Pancreas (tissue), 10 donors: ENCODE results near the gene GNL2. TPM values are rescaled to one million over a fixed set of nuclear protein-coding genes. Genes with fewer than 3 reads are reported as not detected.

ENCODE experiments used
- ATAC-seq, 4 donors: fragments of 200-7000 bp; cut with Tn5 transposase; one replicate each; pipeline versions ENCODE4 v1.8.0 to v1.9.1; 2020; ENCODE audit warnings: mild to moderate bottlenecking in 4 of 4, moderate library complexity in 4 of 4
- DNase-seq, 6 donors: peaks; one replicate each; pipeline ENCODE4 v3.0.0-alpha.2; 2020
- FAIRE-seq: peaks from 2 replicates; lab custom pipeline; 2012; peaks lifted over from hg19 to GRCh38; lab: Jason Lieb, UNC
- H3K27ac ChIP-seq, 4 donors: fragments of 200-600 bp; sonication (generic); 1 replicate in 3 of 4; 2 replicates in 1 of 4; pipeline versions ENCODE4 v1.5.0 to v1.8.0; 2020
- H3K27me3 ChIP-seq, 4 donors: fragments of 200-600 bp; one replicate each; pipeline ENCODE4 v1.8.0; 2021
- H3K36me3 ChIP-seq, 3 donors: fragments of 200-600 bp; sonication (generic) in 1 of 3; one replicate each; pipeline versions ENCODE4 v1.5.0 to v1.8.0; 2020 to 2021
- H3K4me1 ChIP-seq, 3 donors: fragments of 200-600 bp; one replicate each; pipeline ENCODE4 v1.8.0; 2021
- H3K4me3 ChIP-seq, 4 donors: fragments of 200-600 bp; sonication (generic) in 2 of 4; one replicate each; pipeline versions ENCODE4 v1.5.0 to v1.8.0; 2020 to 2021
- H3K9me3 ChIP-seq, 4 donors: fragments of 200-600 bp; one replicate each; pipeline ENCODE4 v1.8.0; 2021
- CTCF ChIP-seq, 4 donors: fragments of 200-600 bp; sonication (generic) in 3 of 4; IDR thresholded peaks; one replicate each; pipeline versions ENCODE4 v1.5.0 to v1.8.0; 2021; ENCODE audit warnings: antibody characterized with exemption in 4 of 4
- WGBS, 2 donors: extraction: QIAGEN DNeasy Blood & Tissue Kit; methylation state at CpG; one replicate each; pipeline ENCODE4 v1.1.7; 2013; 5-methylcytosine and 5-hydroxymethylcytosine counted together
- intact Hi-C, 3 donors: fragments of 100-400 bp; cut with DNase I; formaldehyde crosslinking; loops; one replicate each; pipeline versions ENCODE4 v1.11.1 to v1.14.2; 2022
- polyA plus RNA-seq, 2 donors: library from polyadenylated mRNA; stranded (reverse); fragments of 200-250 nt; gene quantifications; one replicate each; pipeline ENCODE4 v1.2.3, GENCODE V29; 2013
- total RNA-seq, 6 donors: library from RNA; stranded (reverse); fragmentation: NEBNext Ultra II Directional in 4 of 6; extraction: Animal tissue kit (Norgen Biotek cat#: 25700) in 4 of 6; gene quantifications; one replicate each; pipeline versions ENCODE4 v1.2.1 to v1.2.4, GENCODE V29; 2021 to 2023
- donor health status: healthy with polysubstance abuse.
- donor health status: DM: no; HTN: no; CAD: no; lungs with moderate emphysema.
- donor health status: DM: no; HTN: no; CAD: no.
- donor health status: control.
- donor health status: control.
- donor health status: Bipolar disorder and iron deficiency.
- donor health status: DM: yes; HTN: yes; CAD: no.
- donor health status: DM: no; HTN: no; CAD: no.
- donor health status: DM: no; HTN: no; CAD: no.
- donor health status: DM: yes; HTN: yes; CAD: no.

The GNL2 gene
- total and polyA plus RNA-seq, 8 donors = 9.8 to 69.1 (median 18.2) TPM

GRCh38 chr1:37621326-37621870 lies 25.7 kb upstream of the GNL2 start:
- FAIRE-seq (no peak), ATAC-seq (no peak), DNase-seq (no peak)
- Histone ChIP-seq H3K27me3 (no peaks in the 10 kb centered on the region), H3K27ac (no peak overlapping the region), H3K4me1 (no peaks in the 10 kb centered on the region), H3K36me3 (no peaks in the 10 kb centered on the region), H3K9me3 (no peaks in the 10 kb centered on the region), H3K4me3 (no peak overlapping the region)
- TF ChIP-seq CTCF (IDR thresholded peaks at IDR 0.05) = no peak
- intact Hi-C loops = no loop called here
- WGBS, 2 donors = 36 to 44% methylated on average over 10 of the region's 10 CpGs

DNA sequence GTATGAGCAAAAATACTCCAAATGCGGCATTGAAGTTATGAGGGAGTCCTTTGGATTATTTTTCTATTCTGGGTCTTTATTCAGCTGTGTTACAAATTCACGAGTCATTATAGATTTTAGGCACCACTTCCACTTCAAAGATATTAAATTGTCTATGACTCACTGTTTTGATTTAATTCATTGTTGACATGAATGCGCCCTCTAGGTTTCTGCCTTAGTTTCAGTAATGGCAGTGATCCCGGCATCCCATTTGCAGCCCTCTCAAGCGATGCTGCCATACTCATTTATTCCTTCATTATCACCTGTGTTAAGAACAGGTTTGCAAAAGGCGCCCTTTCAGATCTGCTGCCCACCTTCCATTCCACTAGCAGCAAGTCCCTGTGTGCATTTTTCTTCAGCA lies 25.0 kb upstream of the GNL2 start:
- H3K4me1 ChIP-seq = no peaks in the 10 kb centered on the region
- no peaks in the 10 kb centered on the region for H3K27me3 ChIP-seq
- no peak overlapping the region for H3K4me3 ChIP-seq
- FAIRE-seq (no peak), ATAC-seq (no peak), DNase-seq (no peak)
- no peaks in the 10 kb centered on the region for H3K9me3 ChIP-seq
- intact Hi-C loops = no loop called here
- TF ChIP-seq CTCF (IDR thresholded peaks at IDR 0.05) = no peak
- H3K27ac ChIP-seq = no peak overlapping the region
- WGBS, 2 donors = 60 to 67% methylated on average over 6 of the region's 6 CpGs
- no peaks in the 10 kb centered on the region for H3K36me3 ChIP-seq

- intact Hi-C loops = no loop called here
- DNase-seq = no peak
- H3K27me3 ChIP-seq = no peaks in the 10 kb centered on the region
Measured at GRCh38 chr1:37616330-37616729, 20.6 kb upstream of the GNL2 start.

GRCh38 chr1:37614105-37614504 lies 18.4 kb upstream of the GNL2 start:
- no peak overlapping the region for H3K4me3 ChIP-seq
- no peak for FAIRE-seq
- no peak overlapping the region for H3K27ac ChIP-seq
- H3K9me3 ChIP-seq = no peaks in the 10 kb centered on the region
- no peak for ATAC-seq
- no peaks in the 10 kb centered on the region for H3K36me3 ChIP-seq
- TF ChIP-seq CTCF (IDR thresholded peaks at IDR 0.05) = no peak
- no peak for DNase-seq
- H3K27me3 ChIP-seq = no peaks in the 10 kb centered on the region
- intact Hi-C loops = no loop called here
- H3K4me1 ChIP-seq = no peaks in the 10 kb centered on the region
- WGBS, 2 donors = 59 to 66% methylated on average over 5 of the region's 5 CpGs

More at GRCh38 chr1:37616330-37616729, 20.6 kb upstream of the GNL2 start:
- Histone ChIP-seq H3K4me1 (no peaks in the 10 kb centered on the region), H3K9me3 (no peaks in the 10 kb centered on the region), H3K36me3 (no peaks in the 10 kb centered on the region), H3K27ac (no peak overlapping the region), H3K4me3 (no peak overlapping the region)
- ATAC-seq (no peak), FAIRE-seq (no peak)
- no peak for TF ChIP-seq CTCF (IDR thresholded peaks at IDR 0.05)
- WGBS, 2 donors = 45 to 59% methylated on average over 14 of the region's 14 CpGs

GRCh38 chr1:37612186-37612585 lies 16.4 kb upstream of the GNL2 start:
- WGBS, 2 donors = 46 to 58% methylated on average over 4 of the region's 4 CpGs
- no peak for ATAC-seq
- no peaks in the 10 kb centered on the region for H3K27me3 ChIP-seq
- no peak overlapping the region for H3K27ac ChIP-seq
- no peak for TF ChIP-seq CTCF (IDR thresholded peaks at IDR 0.05)
- H3K4me3 ChIP-seq = no peak overlapping the region
- H3K36me3 ChIP-seq = no peaks in the 10 kb centered on the region
- H3K4me1 ChIP-seq = no peaks in the 10 kb centered on the region
- FAIRE-seq = no peak
- intact Hi-C loops = no loop called here
- no peak for DNase-seq
- no peaks in the 10 kb centered on the region for H3K9me3 ChIP-seq
